ENCODE data around the gene PLCL1. TPM values are rescaled to one million over a fixed set of nuclear protein-coding genes. Genes with fewer than 3 reads are reported as not detected.

PLCL1 gene
- total RNA-seq, 4 donors from 2014 or later, result 6.6 to 10.8 (median 8.3) TPM

- no peak for TF ChIP-seq CTCF (IDR thresholded peaks at IDR 0.05; ENCODE audit: low read depth)
These were observed 298.5 kb downstream of the PLCL1 start for GRCh38 chr2:198102856-198103255.

- no peak for TF ChIP-seq CTCF (IDR thresholded peaks at IDR 0.05; ENCODE audit: low read depth)
These were observed 302.4 kb downstream of the PLCL1 start for GRCh38 chr2:198106621-198107385.

DNA sequence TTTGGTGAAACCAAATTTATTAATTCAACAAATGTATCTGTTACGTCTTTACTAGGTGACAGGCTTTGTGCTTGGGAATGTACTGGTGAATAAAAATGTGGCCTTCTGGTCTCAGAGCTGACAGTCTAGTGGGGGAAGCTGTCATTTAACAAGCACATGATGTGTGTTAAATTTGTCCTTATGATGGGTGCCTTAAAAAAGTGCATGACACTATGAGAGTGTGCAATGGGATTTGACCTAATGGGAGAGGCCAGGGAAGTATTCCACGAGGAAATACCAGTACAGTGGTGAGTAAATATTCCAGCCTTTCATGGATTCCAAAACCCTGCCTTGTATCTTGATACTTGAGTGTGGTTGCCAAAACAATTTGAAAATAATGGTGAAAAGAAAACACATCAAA is 308.9 kb downstream of the PLCL1 start:
- TF ChIP-seq CTCF (IDR thresholded peaks at IDR 0.05; ENCODE audit: low read depth), result no peak

DNA sequence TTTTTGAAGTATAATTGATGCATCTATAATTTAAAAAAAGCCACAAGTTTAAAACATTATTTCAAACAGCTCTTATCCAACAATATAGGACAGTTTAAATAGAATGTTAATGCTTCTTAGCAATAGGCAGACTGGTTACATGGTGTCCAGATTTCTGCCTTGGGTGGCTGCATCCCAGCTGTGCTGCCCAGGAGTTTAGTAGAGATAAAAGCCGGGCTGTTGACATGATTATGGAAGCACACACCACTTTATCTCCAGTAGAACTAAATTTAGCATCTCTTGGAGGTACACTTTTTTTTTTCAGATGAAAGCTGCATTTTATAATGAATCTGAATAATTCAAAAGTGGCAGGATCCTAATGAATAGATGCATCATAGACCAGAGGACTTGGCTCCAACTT is 309.7 kb downstream of the PLCL1 start:
- no peak for TF ChIP-seq CTCF (IDR thresholded peaks at IDR 0.05; ENCODE audit: low read depth)

DNA sequence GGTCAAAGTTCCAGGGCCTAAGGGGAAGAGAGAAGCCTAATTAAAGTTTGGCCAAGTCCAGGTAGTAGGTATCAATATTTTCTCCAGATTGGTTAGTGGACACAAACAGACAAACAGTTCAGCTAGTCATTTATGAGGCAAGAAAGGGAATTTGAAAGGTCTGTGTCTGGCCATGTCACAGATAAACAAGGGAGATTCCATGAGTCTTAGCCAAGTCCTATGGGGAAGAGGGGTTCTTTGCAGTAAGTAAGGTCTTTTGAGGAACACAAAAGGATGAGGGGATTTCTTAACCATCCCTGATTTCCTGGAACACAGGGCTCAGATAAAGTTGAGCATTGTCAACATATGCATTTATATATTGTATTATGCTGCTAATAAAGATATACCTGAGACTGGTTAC is 310.8 kb downstream of the PLCL1 start:
- no peak for TF ChIP-seq CTCF (IDR thresholded peaks at IDR 0.05; ENCODE audit: low read depth)

DNA sequence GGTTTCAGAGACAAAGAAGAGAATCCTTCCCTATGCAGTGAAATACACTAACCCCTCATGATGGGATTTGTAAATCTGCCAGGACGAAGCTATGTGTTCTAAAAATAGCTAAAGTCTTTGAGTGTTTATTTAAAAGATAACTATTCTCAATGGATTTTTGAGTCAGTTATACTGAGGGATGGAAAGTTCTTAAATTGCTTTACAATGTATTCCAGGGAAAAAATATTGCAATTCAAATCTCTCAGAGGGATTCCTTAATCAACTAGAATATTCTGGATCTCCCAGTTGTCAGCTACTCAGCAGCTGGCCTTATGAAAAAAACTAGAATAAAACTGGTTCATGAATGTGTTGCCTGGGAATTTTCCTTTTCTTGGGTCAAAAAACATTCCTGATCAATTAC is 312.4 kb downstream of the PLCL1 start:
- no peak for TF ChIP-seq CTCF (IDR thresholded peaks at IDR 0.05; ENCODE audit: low read depth)

GRCh38 chr2:198117406-198118041 is 313.1 kb downstream of the PLCL1 start:
- no peak for TF ChIP-seq CTCF (IDR thresholded peaks at IDR 0.05; ENCODE audit: low read depth)
